ENCODE results near the gene CFAP210.

GRCh38 chr2:169672406-169672805 is 21.8 kb downstream of the CFAP210 start:
- no peak for TF ChIP-seq POLR2A (IDR thresholded peaks at IDR 0.05; ENCODE audit: low read depth)
- TF ChIP-seq, protein P1, sequence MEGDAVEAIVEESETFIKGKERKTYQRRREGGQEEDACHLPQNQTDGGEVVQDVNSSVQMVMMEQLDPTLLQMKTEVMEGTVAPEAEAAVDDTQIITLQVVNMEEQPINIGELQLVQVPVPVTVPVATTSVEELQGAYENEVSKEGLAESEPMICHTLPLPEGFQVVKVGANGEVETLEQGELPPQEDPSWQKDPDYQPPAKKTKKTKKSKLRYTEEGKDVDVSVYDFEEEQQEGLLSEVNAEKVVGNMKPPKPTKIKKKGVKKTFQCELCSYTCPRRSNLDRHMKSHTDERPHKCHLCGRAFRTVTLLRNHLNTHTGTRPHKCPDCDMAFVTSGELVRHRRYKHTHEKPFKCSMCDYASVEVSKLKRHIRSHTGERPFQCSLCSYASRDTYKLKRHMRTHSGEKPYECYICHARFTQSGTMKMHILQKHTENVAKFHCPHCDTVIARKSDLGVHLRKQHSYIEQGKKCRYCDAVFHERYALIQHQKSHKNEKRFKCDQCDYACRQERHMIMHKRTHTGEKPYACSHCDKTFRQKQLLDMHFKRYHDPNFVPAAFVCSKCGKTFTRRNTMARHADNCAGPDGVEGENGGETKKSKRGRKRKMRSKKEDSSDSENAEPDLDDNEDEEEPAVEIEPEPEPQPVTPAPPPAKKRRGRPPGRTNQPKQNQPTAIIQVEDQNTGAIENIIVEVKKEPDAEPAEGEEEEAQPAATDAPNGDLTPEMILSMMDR (IDR thresholded peaks at IDR 0.05), result no peak

Measured in esophagus muscularis mucosa (tissue), 3 donors.